ENCODE data around the gene TRIM4. TPM values are rescaled to one million over a fixed set of nuclear protein-coding genes. Genes with fewer than 3 reads are reported as not detected.
"Not testable (repeated sequence)": the region's sequence is repeated elsewhere in the genome, so short reads cannot be mapped to it uniquely, and the experiment has no call there.

Gene TRIM4
- polyA plus RNA-seq (ENCODE audit: insufficient read length) = 17.5 TPM

GRCh38 chr7:99918959-99919813 is at the start of gene TRIM4:
TSS of gene TRIM4 (minus strand) at chr7:99919530. CDS start at chr7:99919401, 129 bp downstream.
- peak; percentile 90 for DNase-seq

- DNase-seq = no peak
Observed at GRCh38 chr7:99958564-99959227, 39.4 kb upstream of the TRIM4 start.

GRCh38 chr7:99955247-99955646 is 35.9 kb upstream of the TRIM4 start:
- DNase-seq = no peak

GRCh38 chr7:99954643-99955042 is 35.3 kb upstream of the TRIM4 start:
- DNase-seq = not testable (repeated sequence)

DNA sequence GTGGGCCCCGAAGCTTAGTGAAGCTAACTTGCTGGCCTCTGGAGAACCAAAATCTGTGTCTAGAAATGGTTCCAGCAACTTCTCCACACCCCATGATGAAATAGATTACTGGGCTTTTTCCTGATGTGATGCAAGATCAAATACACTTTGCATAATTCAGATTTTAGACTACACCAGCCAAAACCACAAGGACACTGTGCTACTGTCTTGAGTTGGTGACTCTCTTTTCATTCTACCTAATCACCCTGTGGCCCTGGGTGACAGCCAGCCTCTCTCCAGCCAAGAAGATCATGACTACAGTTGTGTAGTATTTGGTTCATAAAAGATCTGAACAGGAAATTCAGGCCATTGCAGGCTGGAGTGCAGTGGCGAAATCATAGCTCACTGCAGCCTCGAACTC is 34.3 kb upstream of the TRIM4 start:
- DNase-seq = no peak

DNA sequence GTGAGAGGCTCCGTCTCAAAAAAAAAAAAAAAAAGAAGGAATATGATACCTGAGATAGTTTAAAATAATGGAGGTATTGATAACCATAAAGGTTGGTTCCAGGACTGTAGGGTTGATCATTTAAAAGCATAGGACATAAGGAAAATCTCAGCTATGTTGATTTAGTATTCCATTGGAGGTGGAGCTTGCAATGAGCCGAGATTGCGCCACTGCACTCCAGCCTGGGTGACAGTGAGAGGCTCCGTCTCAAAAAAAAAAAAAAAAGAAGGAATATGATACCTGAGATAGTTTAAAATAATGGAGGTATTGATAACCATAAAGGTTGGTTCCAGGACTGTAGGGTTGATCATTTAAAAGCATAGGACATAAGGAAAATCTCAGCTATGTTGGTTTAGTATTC is 33.3 kb upstream of the TRIM4 start:
- DNase-seq = not testable (repeated sequence)

DNA sequence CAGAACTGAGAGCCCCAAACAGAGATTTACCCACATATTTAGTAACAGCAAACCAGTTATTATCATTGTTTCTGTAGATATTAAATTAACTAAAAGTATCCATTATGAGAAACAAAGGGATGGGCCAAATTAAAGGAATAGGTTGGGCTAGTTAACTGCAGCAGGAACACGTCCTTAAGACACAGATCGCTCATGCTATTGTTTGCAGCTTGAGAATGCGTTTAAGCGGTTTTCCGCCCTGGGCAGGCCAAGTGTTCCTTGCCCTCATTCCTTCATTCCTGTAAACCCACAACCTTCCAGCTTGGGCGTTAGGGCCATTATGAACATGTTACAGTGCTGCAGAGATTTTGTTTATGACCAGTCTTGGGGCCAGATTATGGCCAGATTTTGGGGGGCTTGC is 31.5 kb upstream of the TRIM4 start:
- not testable (repeated sequence) for DNase-seq

GRCh38 chr7:99949645-99950228 is 30.4 kb upstream of the TRIM4 start:
- no peak for DNase-seq

- DNase-seq = no peak
Observed at GRCh38 chr7:99947608-99948007, 28.3 kb upstream of the TRIM4 start.

DNA sequence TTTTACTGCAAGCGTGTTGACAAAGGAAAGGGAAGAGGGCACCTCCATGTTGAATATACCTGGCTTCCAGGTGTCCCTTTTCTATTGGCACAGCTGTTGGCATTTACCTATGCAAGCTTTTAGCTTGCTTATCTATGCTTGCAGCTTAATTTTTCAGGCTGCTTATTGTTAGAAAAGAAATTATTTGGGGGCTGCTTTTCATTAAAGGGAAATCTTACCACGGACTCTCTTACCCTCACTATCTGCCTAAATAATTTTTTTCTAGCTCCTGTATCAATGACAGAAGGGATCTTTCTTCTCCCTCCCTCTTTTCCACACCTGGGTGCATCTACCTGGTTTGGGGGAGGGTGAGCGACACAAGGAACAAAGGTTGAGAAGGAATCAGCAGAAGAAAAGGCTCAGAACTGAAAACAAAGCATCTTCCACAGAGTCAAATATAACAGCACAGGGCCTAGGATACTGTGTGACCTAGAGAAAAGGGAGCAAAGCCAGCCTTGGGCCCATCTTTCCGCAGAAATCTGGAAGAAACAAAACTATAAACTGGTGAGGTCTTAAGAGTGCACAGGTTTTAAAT is 25.3 kb upstream of the TRIM4 start:
- DNase-seq = no peak

DNA sequence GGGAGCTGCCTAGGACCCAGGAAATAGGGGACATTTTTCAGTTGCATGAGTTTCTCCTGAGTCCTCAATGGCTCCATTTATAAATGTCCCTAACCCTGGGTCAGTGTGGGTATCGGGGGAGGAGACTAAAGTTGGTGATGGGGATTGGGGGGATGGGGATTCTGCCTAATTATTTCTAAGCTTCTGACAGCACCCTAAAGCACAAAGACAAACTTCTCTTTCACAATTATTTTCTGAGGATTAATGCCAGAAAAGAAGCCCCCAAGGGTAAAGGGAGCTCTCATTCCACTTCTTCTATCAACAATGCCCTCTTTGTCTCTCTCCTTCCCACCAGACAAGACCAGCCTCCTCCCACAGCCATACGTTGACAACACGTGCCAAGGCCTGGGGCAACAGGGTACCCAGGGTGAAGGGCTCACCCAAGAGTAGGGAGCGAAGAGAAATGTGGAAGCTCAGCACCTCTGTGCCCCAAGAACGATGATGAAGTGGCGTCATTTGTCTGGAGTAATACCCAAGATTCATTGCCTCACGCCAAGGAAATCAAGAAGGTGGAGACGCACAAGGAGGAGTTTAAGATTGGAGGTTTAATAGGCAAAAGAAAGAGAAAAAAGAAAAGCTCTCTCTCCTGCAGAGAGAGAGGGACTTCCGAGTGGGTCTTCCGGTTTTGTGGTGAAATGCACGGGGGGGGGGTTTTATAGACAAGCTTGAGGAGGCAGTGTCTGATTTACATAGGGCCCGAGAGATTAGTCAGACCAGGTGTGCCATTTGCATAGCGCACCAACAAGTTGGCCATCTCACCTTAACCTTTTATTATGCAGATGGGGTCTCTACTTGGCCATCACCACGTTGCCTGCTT is 24.5 kb upstream of the TRIM4 start:
- no peak for DNase-seq

- DNase-seq = no peak
Observed at GRCh38 chr7:99938296-99938695, 19.0 kb upstream of the TRIM4 start.

GRCh38 chr7:99935009-99935408 is 15.7 kb upstream of the TRIM4 start:
- DNase-seq = not testable (repeated sequence)

- no peak for DNase-seq
Observed at GRCh38 chr7:99930376-99930775, 11.0 kb upstream of the TRIM4 start.

- DNase-seq = no peak
Observed at GRCh38 chr7:99929730-99930053, 10.4 kb upstream of the TRIM4 start.

- DNase-seq = peak; percentile 11
Observed at GRCh38 chr7:99928994-99929729, 9.8 kb upstream of the TRIM4 start, which contains the start of gene GJC3. TSS of gene GJC3 (minus strand) at chr7:99929620. CDS start at chr7:99929620, 0 bp downstream.

DNA sequence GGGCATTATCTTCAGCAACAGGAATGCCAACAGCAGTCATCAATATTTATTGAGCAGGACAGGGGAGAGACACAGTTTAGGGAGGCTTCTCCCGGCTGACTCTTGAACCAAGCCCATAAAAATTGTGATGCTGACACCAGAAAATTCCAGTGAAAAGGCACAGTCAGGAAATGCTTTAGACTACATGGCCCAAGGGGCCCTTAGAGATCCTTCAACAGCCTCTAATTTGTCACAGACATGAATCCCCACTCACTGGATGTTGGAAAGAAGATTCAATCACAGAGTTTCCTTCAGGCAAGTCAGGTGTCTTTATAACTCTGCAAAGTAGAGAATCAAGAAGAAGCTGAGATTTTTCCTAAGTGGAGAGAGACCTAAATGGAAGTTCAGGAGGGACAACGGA is 8.9 kb upstream of the TRIM4 start:
- DNase-seq = no peak

- DNase-seq = no peak
Observed at GRCh38 chr7:99927536-99927935, 8.2 kb upstream of the TRIM4 start.

GRCh38 chr7:99926321-99926720 is 7.0 kb upstream of the TRIM4 start:
- DNase-seq = no peak

DNA sequence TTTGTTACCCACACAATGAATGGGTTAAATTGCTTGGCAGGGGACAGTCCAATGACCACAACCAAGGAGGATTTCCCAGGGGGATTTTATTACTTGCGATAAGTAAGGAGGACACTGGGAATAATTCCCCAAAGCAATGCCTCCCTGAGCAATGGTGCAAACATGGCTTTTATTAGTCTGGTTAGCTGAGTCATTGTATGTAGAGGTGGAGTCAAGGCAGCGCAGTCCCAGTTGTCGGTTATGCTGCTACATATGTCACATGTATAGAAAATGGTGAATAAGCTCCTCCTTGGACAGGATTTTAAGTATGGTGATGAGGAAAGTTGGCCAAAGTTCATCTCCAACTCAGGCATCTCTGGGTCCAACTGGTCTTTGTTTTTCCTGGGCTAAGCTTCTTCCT is 3.9 kb upstream of the TRIM4 start:
- DNase-seq = no peak

DNA sequence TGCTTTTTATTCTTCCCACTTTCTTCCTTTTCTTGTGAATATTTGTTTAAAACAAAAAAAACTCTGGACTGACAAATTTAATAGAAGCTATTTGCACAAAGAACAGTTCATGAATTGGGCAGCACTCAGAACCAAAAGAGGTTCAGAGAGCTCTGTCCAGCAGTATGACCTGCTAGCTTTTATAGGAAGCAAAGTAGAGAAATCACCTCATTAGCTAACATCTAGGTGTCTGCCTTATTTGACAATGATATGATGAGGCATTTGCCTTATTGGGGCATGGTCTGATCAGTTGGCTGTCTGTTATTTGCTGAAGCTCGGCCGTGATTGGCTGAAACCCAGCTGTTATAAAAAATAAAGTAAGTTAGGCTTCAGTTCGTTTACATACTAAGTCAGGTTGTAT is 819 bp upstream of the TRIM4 start:
- no peak for DNase-seq

DNA sequence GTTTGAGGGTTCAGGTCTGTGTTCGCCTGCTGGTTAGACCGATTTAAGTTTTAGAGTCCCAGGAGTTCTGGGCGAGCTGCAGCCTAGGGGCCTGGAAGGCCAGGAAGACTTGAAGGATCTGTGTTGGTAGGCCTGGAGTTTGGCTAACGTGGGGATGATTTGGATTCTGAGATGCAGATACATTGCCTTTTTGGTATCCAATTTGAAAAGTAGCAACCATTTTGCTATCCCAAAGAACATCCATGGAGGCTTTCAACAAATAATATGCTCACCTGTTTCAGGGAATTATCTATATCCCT is 433 bp upstream of the TRIM4 start:
- DNase-seq = no peak

Data from hindlimb muscle (tissue), 1 donor.